Ovary (tissue), 9 donors: ENCODE measurements around the gene GNAT2. TPM values are rescaled to one million over a fixed set of nuclear protein-coding genes. Genes with fewer than 3 reads are reported as not detected.

Source experiments
- DNase-seq, 5 donors: peaks; one replicate each; pipeline ENCODE4 v3.0.0-alpha.2; 2019 to 2020
- H3K27ac ChIP-seq, 2 donors: fragments of 200-600 bp; one replicate each; pipeline versions ENCODE4 v1.5.1 to v1.8.0; 2019 to 2022
- H3K27me3 ChIP-seq: fragments of 200-600 bp; one replicate; pipeline ENCODE4 v1.8.0; 2022
- H3K36me3 ChIP-seq: fragments of 200-600 bp; sonication (generic); one replicate; pipeline ENCODE4 v1.5.1; 2019
- H3K4me1 ChIP-seq: one replicate; pipeline ENCODE4 v1.8.1; 2013; ENCODE audit warnings: mild to moderate bottlenecking, moderate library complexity; ENCODE audit not compliant: insufficient read depth
- H3K4me3 ChIP-seq: fragments of 200-600 bp; sonication (generic); one replicate; pipeline ENCODE4 v1.5.1; 2017
- H3K9me3 ChIP-seq, 2 donors: fragments of 200-600 bp in 1 of 2; sonication (generic) in 1 of 2; one replicate each; pipeline versions ENCODE4 v1.5.1 to v1.8.1; 2013 to 2019; ENCODE audit warnings: mild to moderate bottlenecking in 1 of 2, moderate library complexity in 1 of 2
- CTCF ChIP-seq, 3 donors: fragments of 450-650 bp in 2 of 3; fragments of 200-600 bp in 1 of 3; IDR thresholded peaks; one replicate each; pipeline versions ENCODE4 v1.5.1 to v1.8.0; 2016 to 2022; ENCODE audit warnings: antibody characterized with exemption in 3 of 3, mild to moderate bottlenecking in 1 of 3
- EP300 ChIP-seq: sonication (generic); formaldehyde crosslinking; IDR thresholded peaks from one replicate; pipeline ENCODE4 v1.6.1; 2017; ENCODE audit warnings: antibody characterized with exemption
- POLR2A ChIP-seq: fragments of 450-650 bp; IDR thresholded peaks from one replicate; pipeline ENCODE4 v1.6.1; 2017; ENCODE audit warnings: antibody characterized with exemption, mild to moderate bottlenecking, moderate library complexity
- WGBS, 3 donors: extraction: QIAGEN DNeasy Blood & Tissue Kit in 1 of 3; methylation state at CpG; one replicate each; pipeline versions ENCODE4 v1.1.5 to v1.1.7; 2013 to 2017; 5-methylcytosine and 5-hydroxymethylcytosine counted together
- intact Hi-C, 4 donors: fragments of 100-400 bp; cut with DNase I; formaldehyde crosslinking; loops; one replicate each; pipeline versions ENCODE4 v1.11.0 to v1.15.1; 2022 to 2023
- polyA plus RNA-seq, 2 donors: library from polyadenylated mRNA; stranded (reverse); fragments of 200-250 nt in 1 of 2; fragments of 350-450 nt in 1 of 2; fragmentation: Illumina TruSeq in 1 of 2; extraction: RNeasy Lipid Tissue Mini Kit (QIAGEN cat#74804) in 1 of 2; gene quantifications; one replicate each; pipeline ENCODE4 v1.2.3, GENCODE V29; 2013 to 2014
- total RNA-seq, 7 donors: library from RNA; depleted of rRNA in 2 of 7; stranded (reverse); fragments of >200 nt in 2 of 7; fragmentation: NEBNext Ultra II Directional in 3 of 7; extraction: Animal tissue kit (Norgen Biotek cat#: 25700) in 3 of 7; gene quantifications; one replicate each; pipeline versions ENCODE4 v1.1.0 to v1.2.4, GENCODE V29; 2016 to 2023
- donor health status: DM: no; HTN: no; CAD: no; lungs with moderate emphysema.
- donor health status: DM: no; HTN: no; CAD: no.
- donor health status: Bipolar disorder and iron deficiency.
- donor health status: DM: yes; HTN: yes; CAD: no.
- donor health status: DM: no; HTN: no; CAD: no.
- donor health status: DM: yes; HTN: yes; CAD: no.

The GNAT2 gene
- total and polyA plus RNA-seq, 9 donors = not detected

DNA sequence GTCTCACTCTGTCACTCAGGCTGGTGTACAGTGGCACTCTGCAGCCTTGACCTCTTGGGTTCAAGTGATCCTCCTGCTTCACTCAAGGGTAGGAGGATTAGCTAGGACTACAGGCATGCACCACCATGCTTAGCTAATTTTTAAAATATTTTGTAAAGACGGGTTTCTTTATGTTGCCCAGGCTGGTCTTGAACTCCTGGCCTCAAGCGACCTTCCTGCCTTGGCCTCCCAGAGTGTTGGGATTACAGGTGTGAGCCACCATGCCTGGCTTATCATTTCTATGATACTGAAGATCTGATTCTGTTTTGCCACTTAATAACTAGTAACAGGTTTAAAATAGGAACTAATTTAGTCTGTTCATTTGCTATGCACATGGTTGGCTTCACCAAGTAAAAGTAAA is 37.4 kb downstream of the GNAT2 start:
- DNase-seq = no peak
- 65 to 70% (median 68%) methylated on average over 2 of the region's 2 CpGs for WGBS, 3 donors
- no peak overlapping the region for H3K4me3 ChIP-seq
- H3K9me3 ChIP-seq = no peaks in the 10 kb centered on the region
- H3K36me3 ChIP-seq = no peaks in the 10 kb centered on the region
- no peak overlapping the region for H3K27ac ChIP-seq
- H3K27me3 ChIP-seq = no peaks in the 10 kb centered on the region
- TF ChIP-seq EP300 = no peak
- no peak for TF ChIP-seq CTCF (IDR thresholded peaks at IDR 0.05)
- TF ChIP-seq POLR2A = no peak
- intact Hi-C loops = no loop called here
- no peaks in the 10 kb centered on the region for H3K4me1 ChIP-seq

GRCh38 chr1:109579491-109579890 is 39.9 kb downstream of the GNAT2 start:
- Histone ChIP-seq H3K36me3 (no peaks in the 10 kb centered on the region), H3K27ac (no peak overlapping the region)

DNA sequence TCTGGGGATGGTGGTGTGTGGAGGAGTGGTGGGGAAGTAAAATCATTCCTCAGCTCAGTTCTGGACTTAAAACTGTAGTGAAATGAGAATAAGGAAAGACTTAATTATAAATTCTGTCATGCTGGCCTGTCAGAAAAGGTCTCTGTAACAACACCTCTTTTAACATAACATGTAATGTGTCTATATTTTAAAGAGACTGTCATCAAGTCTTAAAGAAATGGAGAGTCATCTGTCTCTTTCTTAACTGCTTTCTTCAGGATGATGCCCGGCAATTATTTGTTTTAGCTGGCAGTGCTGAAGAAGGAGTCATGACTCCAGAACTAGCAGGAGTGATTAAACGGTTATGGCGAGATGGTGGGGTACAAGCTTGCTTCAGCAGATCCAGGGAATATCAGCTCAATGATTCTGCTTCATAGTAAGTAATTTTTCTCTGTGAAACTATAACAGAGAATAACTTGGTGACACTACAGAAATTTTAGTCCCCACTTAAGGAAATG is 40.4 kb downstream of the GNAT2 start:
- H3K36me3 ChIP-seq = no peaks in the 10 kb centered on the region
- H3K9me3 ChIP-seq = no peaks in the 10 kb centered on the region
- no peak overlapping the region for H3K4me3 ChIP-seq
- no peak for DNase-seq
- TF ChIP-seq CTCF (IDR thresholded peaks at IDR 0.05) (no peak), EP300 (no peak), POLR2A (no peak)
- intact Hi-C loops = no loop called here
- H3K4me1 ChIP-seq = no peaks in the 10 kb centered on the region
- no peaks in the 10 kb centered on the region for H3K27me3 ChIP-seq
- WGBS, 3 donors = 59 to 70% (median 64%) methylated on average over 3 of the region's 3 CpGs
- H3K27ac ChIP-seq = no peak overlapping the region

More at GRCh38 chr1:109579491-109579890, 39.9 kb downstream of the GNAT2 start:
- Histone ChIP-seq H3K4me1 (no peaks in the 10 kb centered on the region), H3K27me3 (no peaks in the 10 kb centered on the region), H3K9me3 (no peaks in the 10 kb centered on the region), H3K4me3 (no peak overlapping the region)
- 77 to 96% (median 85%) methylated on average over 1 of the region's 1 CpG for WGBS, 3 donors
- DNase-seq = no peak
- TF ChIP-seq POLR2A = no peak
- TF ChIP-seq EP300 = no peak
- TF ChIP-seq CTCF (IDR thresholded peaks at IDR 0.05) = no peak
- intact Hi-C loops = no loop called here

DNA sequence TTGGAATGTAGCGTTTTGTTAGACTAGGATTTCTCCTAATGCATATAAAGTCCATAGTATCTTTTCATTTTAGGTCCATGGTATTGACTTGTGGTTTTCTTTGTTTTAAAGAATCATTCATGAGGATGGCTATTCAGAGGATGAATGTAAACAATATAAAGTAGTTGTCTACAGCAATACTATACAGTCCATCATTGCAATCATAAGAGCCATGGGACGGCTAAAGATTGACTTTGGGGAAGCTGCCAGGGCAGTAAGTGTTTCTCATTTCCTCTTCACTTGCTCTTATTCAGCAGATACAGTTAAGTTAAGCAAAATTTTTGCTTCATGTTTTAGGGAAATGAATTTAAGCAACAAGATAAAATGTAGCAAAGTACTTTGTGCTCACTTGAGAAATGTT is 45.6 kb downstream of the GNAT2 start:
- Histone ChIP-seq H3K27me3 (no peaks in the 10 kb centered on the region), H3K9me3 (no peaks in the 10 kb centered on the region), H3K4me3 (no peak overlapping the region), H3K4me1 (peaks cover 1% of the 10 kb centered on the region), H3K36me3 (no peaks in the 10 kb centered on the region), H3K27ac (no peak overlapping the region)
- no peak for DNase-seq
- no peak for TF ChIP-seq EP300
- TF ChIP-seq CTCF (IDR thresholded peaks at IDR 0.05) = no peak
- TF ChIP-seq POLR2A = no peak
- 81 to 94% (median 83%) methylated on average over 2 of the region's 2 CpGs for whole genome bisulfite sequencing, 3 donors
- intact Hi-C loops = no loop called here
